K562 (cell line): Measurements from ENCODE around the gene CATSPER4.

Experiments
- DPF2 ChIP-seq: fragments of 450-650 bp; IDR thresholded peaks from 2 replicates; pipeline ENCODE4 v1.6.1; 2016
- SIN3A ChIP-seq, 2 experiments: fragments of 150-350 bp in 1 of 2; IDR thresholded peaks; 2 replicates each; pipeline ENCODE4 v1.6.1; 2011 to 2016; ENCODE audit warnings: borderline replicate concordance in 2 of 2, low read depth in 2 of 2, low read length in 2 of 2, mild to moderate bottlenecking in 2 of 2, moderate library complexity in 2 of 2; ENCODE audit not compliant: control insufficient read depth in 1 of 2

DNA sequence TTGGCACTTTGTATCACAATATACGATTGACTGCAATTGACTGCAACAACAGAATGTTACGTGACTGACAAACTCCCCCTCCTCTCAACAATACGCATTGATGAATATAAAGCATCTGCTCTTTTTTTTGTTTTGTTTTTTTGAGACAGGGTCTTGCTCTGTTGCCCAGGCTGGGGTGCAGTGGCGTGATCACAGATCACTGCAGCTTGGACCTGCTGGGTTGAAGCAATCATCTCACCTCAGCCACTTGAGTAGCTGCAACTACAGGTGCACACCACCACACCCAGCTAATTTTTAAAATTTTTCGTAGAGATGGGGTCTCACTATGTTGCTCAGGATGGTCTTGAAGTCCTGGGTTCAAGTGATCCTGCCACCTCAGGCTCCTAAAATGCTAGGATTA lies 22.3 kb downstream of the CATSPER4 start:
- no peak for TF ChIP-seq SIN3A (IDR thresholded peaks at IDR 0.05; ENCODE audit: borderline replicate concordance in 2 of 2, control insufficient read depth in 1 of 2, low read depth in 2 of 2, low read length in 2 of 2)
- TF ChIP-seq DPF2, result no peak
